CD4-positive, CD25-positive, alpha-beta regulatory T cell (primary cell): ENCODE results near the gene DENND1A. TPM values are rescaled to one million over a fixed set of nuclear protein-coding genes. Genes with fewer than 3 reads are reported as not detected.

ENCODE experiments used
- ATAC-seq, 2 donors: fragments of 150-1000 bp; cut with Tn5 transposase; one replicate each; pipeline ENCODE4 v1.10.0; 2021; ENCODE audit warnings: low read depth in 2 of 2, moderate number of reproducible peaks in 2 of 2, moderate library complexity in 1 of 2
- DNase-seq, 3 donors: peaks; one replicate each; pipeline versions ENCODE4 v3.0.0 to v3.0.0-alpha.2; 2012 to 2022; ENCODE audit warnings: mixed read lengths in 1 of 3
- H3K27ac ChIP-seq: one replicate; pipeline ENCODE4 v1.7.0; 2013; ENCODE audit warnings: mild to moderate bottlenecking, low read length; ENCODE audit not compliant: insufficient read depth, poor library complexity, severe bottlenecking
- H3K27me3 ChIP-seq: one replicate; pipeline ENCODE4 v1.7.0; 2013; ENCODE audit warnings: low read length; ENCODE audit not compliant: control insufficient read depth, insufficient read depth
- H3K36me3 ChIP-seq: one replicate; pipeline ENCODE4 v1.7.0; 2013; ENCODE audit warnings: mild to moderate bottlenecking, low read length, moderate library complexity; ENCODE audit not compliant: control insufficient read depth, insufficient read depth
- H3K4me1 ChIP-seq: 2 replicates; pipeline ENCODE4 v1.7.0; 2013; ENCODE audit warnings: mild to moderate bottlenecking, low read length; ENCODE audit not compliant: insufficient read depth, control insufficient read depth, poor library complexity, severe bottlenecking
- H3K4me3 ChIP-seq: one replicate; pipeline ENCODE4 v1.7.0; 2013; ENCODE audit warnings: low read depth, mild to moderate bottlenecking, low read length, moderate library complexity
- H3K9me3 ChIP-seq, 2 experiments: 1 replicate in 1 of 2; 2 replicates in 1 of 2; pipeline ENCODE4 v1.7.0; 2013; ENCODE audit warnings: low read length in 2 of 2, mild to moderate bottlenecking in 1 of 2, moderate library complexity in 1 of 2; ENCODE audit not compliant: control insufficient read depth in 2 of 2
- H3K27ac Mint-ChIP-seq, 3 donors: one replicate each; pipeline ENCODE4 v1.8.0; 2020 to 2022; ENCODE audit warnings: mild to moderate bottlenecking in 3 of 3, mixed read lengths in 3 of 3, moderate library complexity in 2 of 3
- H3K27me3 Mint-ChIP-seq: one replicate; pipeline ENCODE4 v1.8.0; 2022; ENCODE audit warnings: mild to moderate bottlenecking, mixed read lengths
- H3K36me3 Mint-ChIP-seq: one replicate; pipeline ENCODE4 v1.8.0; 2020; ENCODE audit warnings: mixed read lengths
- H3K4me1 Mint-ChIP-seq, 4 donors: one replicate each; pipeline ENCODE4 v1.8.0; 2020 to 2022; ENCODE audit warnings: mixed read lengths in 4 of 4, mild to moderate bottlenecking in 1 of 4
- H3K4me3 Mint-ChIP-seq, 4 donors: one replicate each; pipeline ENCODE4 v1.8.0; 2020 to 2022; ENCODE audit warnings: mild to moderate bottlenecking in 4 of 4, mixed read lengths in 4 of 4, moderate library complexity in 3 of 4
- H3K9me3 Mint-ChIP-seq, 7 donors: one replicate each; pipeline ENCODE4 v1.8.0; 2020 to 2022; ENCODE audit warnings: mixed read lengths in 7 of 7, mild to moderate bottlenecking in 3 of 7, moderate library complexity in 2 of 7
- polyA plus RNA-seq, 4 donors: library from polyadenylated mRNA; unstranded; fragments of 300-500 nt; fragmentation: Illumina TruSeq; gene quantifications; one replicate each; pipeline ENCODE4 v1.2.3, GENCODE V29; 2021
- total RNA-seq: library from RNA; stranded (reverse); gene quantifications from one replicate; pipeline ENCODE4 v1.2.3, GENCODE V29; 2022

DENND1A gene
- total and polyA plus RNA-seq, 5 donors from 2014 or later = 3.5 to 21.8 (median 4.7) TPM

DNA sequence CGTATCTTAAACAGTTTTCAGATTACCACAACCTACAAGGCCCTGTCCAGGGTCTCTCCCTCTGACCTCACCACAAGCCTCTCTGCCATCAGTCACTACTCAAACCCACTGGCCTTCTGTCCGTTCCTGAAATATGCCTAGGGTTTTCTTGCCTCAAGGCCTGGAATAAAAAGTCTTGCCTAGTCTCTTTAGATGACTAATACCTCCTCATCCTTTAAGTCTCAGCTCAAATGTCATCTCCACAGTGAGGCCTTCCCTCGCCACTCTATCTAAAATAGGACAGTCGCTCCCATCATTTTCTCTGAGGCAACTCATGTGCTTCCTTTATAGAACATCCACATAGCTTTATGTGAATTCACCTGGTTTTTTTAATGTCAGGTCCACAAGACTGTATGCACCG lies 5.2 kb downstream of the DENND1A start:
- H3K4me1 ChIP-seq = peaks cover 14% of the 10 kb centered on the region
- Mint-ChIP-seq H3K27me3 (no peaks in the 10 kb centered on the region), H3K4me3 (no peak overlapping the region), H3K4me1 (peaks cover 22 to 32% (median 27%) of the 10 kb centered on the region in 4 donors), H3K9me3 (peaks cover 0 to 6% (median 0%) of the 10 kb centered on the region in 7 donors), H3K27ac (no peak overlapping the region), H3K36me3 (peaks cover 4% of the 10 kb centered on the region)
- no peaks in the 10 kb centered on the region for H3K27me3 ChIP-seq
- ATAC-seq (no peak), DNase-seq (no peak)
- H3K36me3 ChIP-seq = no peaks in the 10 kb centered on the region
- no peak overlapping the region for H3K27ac ChIP-seq
- no peaks in the 10 kb centered on the region for H3K9me3 ChIP-seq
- H3K4me3 ChIP-seq = no peak overlapping the region

DNA sequence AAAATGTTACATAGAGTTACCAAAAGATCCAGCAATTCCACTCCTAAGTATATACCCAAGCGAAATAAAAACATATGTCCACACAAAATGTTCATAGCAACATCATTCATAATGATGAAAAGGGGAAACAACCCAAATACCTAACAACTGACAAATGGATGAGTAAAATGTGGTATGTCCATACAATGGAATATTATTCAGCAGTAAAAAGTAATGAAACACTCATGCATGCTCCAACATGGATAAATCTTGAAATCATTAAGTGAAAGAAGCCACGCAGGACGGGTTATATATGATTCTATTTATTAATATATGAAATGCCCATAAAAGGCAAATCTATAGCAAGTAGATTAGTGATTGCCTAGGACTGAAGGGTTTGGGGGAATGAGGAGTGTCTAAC lies 6.0 kb downstream of the DENND1A start:
- Histone ChIP-seq H3K9me3 (no peaks in the 10 kb centered on the region), H3K4me1 (peaks cover 8% of the 10 kb centered on the region), H3K36me3 (no peaks in the 10 kb centered on the region), H3K27ac (no peak overlapping the region), H3K4me3 (no peak overlapping the region), H3K27me3 (no peaks in the 10 kb centered on the region)
- Mint-ChIP-seq H3K27me3 (no peaks in the 10 kb centered on the region), H3K4me3 (no peak overlapping the region), H3K4me1 (peaks cover 22 to 28% (median 25%) of the 10 kb centered on the region in 4 donors), H3K36me3 (peaks cover 4% of the 10 kb centered on the region), H3K27ac (no peak overlapping the region), H3K9me3 (peaks cover 0 to 6% (median 0%) of the 10 kb centered on the region in 7 donors)
- DNase-seq (no peak), ATAC-seq (no peak)

DNA sequence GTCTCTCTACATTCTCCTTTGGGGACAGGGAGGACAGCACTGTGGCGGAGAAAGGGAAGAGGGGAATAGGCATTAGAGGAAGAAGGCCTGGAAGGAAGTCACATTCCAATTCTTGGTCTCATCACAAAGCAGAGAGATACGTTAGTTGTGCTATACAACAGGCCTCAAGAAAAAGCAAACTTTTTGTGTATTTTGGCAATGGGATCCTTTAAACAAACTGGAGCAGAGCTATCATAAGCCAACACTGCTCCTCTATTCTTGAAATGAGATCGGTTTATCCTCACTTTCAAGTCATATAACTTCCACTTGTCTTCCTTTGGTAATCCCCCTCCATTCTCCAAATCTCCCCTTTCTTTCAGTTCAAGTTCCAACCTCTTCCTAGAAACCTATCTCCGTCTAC lies 6.5 kb downstream of the DENND1A start:
- ATAC-seq (no peak), DNase-seq (no peak)
- Mint-ChIP-seq H3K4me3 (peak overlapping the region in 1 of 4 donors; percentile 19), H3K27me3 (no peaks in the 10 kb centered on the region), H3K9me3 (peaks cover 0 to 6% (median 0%) of the 10 kb centered on the region in 7 donors), H3K36me3 (peaks cover 4% of the 10 kb centered on the region), H3K27ac (peak overlapping the region in 1 of 3 donors; percentile 11), H3K4me1 (peaks cover 17 to 28% (median 20%) of the 10 kb centered on the region in 4 donors)
- no peaks in the 10 kb centered on the region for H3K36me3 ChIP-seq
- H3K9me3 ChIP-seq = no peaks in the 10 kb centered on the region
- H3K27ac ChIP-seq = no peak overlapping the region
- no peak overlapping the region for H3K4me3 ChIP-seq
- H3K27me3 ChIP-seq = no peaks in the 10 kb centered on the region
- peaks cover 3% of the 10 kb centered on the region for H3K4me1 ChIP-seq

DNA sequence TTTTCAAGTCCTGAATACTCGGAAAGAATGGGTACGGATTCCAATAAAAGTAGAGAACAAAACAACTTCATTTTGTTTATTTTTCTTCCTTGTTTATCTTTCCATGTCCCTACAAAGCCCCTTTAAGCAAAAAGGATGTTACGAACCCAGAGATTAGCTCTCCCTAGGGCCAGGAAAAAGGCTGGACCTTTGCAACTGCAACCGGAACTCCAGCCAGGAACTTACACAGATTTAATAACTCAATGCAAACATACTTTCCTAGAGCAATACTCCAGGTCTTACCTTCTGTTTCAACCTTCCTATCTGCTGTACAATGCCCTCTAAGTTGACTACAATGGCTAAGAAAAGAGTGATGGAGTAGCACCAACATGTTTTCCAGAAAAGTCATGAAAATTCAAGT lies 7.0 kb downstream of the DENND1A start:
- H3K9me3 Mint-ChIP-seq = peaks cover 0 to 6% (median 0%) of the 10 kb centered on the region in 7 donors
- no peaks in the 10 kb centered on the region for H3K27me3 Mint-ChIP-seq
- Histone ChIP-seq H3K4me1 (no peaks in the 10 kb centered on the region), H3K36me3 (no peaks in the 10 kb centered on the region), H3K4me3 (no peak overlapping the region), H3K9me3 (no peaks in the 10 kb centered on the region), H3K27ac (no peak overlapping the region), H3K27me3 (no peaks in the 10 kb centered on the region)
- ATAC-seq = no peak
- H3K36me3 Mint-ChIP-seq = peaks cover 4% of the 10 kb centered on the region
- H3K4me1 Mint-ChIP-seq = peaks cover 12 to 25% (median 15%) of the 10 kb centered on the region in 4 donors
- peak overlapping the region in 1 of 3 donors; percentile 11 for H3K27ac Mint-ChIP-seq
- DNase-seq = no peak
- H3K4me3 Mint-ChIP-seq = peak overlapping the region in 1 of 4 donors; percentile 19

DNA sequence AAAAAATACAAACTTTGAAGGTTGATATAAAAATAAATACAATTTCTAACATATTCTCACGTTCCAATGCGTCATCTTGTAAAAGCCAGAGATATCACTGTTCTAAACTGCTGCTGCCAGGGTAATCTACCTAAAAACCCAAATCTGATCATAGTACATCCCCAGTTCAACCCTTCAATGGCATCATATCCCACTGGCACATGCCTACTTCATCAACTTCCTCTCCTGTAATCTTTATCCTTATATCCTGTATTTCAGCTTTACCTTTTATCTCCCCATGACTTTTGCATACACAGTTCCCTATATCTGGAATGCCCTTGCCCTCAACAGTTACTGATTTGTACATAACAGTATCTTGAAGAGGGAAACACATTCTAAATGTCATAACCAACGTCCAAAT lies 7.5 kb downstream of the DENND1A start:
- Histone ChIP-seq H3K27me3 (no peaks in the 10 kb centered on the region), H3K27ac (no peak overlapping the region), H3K36me3 (no peaks in the 10 kb centered on the region), H3K4me1 (no peaks in the 10 kb centered on the region), H3K4me3 (no peak overlapping the region), H3K9me3 (no peaks in the 10 kb centered on the region)
- peaks cover 8 to 21% (median 10%) of the 10 kb centered on the region in 4 donors for H3K4me1 Mint-ChIP-seq
- no peak for ATAC-seq
- H3K27ac Mint-ChIP-seq = no peak overlapping the region
- peaks cover 0 to 6% (median 0%) of the 10 kb centered on the region in 7 donors for H3K9me3 Mint-ChIP-seq
- H3K27me3 Mint-ChIP-seq = no peaks in the 10 kb centered on the region
- H3K4me3 Mint-ChIP-seq = no peak overlapping the region
- no peak for DNase-seq
- peaks cover 4% of the 10 kb centered on the region for H3K36me3 Mint-ChIP-seq

DNA sequence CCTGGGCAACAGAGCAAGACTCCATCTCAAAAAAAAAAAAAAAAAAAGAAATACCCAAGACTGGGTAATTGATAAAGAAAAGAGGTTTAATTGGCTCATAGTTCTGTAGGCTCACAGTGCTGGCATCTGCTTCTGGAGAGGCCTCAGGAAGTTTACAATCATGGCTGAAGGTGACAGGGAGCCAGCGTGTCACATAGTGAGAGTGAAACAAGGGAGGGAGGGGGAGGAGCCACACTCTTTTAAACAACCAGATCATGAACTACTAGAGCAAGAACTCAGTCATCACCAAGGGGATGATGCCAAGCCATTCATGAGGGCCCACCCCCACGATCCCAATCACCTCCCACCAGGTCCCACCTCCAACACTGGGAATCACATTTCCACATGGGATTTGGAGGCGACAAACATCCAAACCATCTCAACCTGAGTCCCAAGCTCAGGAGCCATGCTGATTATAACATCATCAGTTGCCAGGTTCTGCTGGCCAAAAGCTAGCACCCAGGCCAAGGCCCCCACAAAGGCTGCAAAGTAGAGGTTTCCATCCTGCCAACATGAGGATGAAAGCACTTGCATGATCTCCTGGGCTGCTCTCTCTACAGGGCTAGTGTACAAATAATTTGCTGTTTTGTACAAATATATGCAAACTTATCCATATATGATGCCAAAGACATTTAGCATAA lies 15.3 kb downstream of the DENND1A start:
- H3K36me3 Mint-ChIP-seq = peaks cover 8% of the 10 kb centered on the region
- Histone ChIP-seq H3K36me3 (no peaks in the 10 kb centered on the region), H3K4me1 (no peaks in the 10 kb centered on the region), H3K4me3 (no peak overlapping the region), H3K9me3 (no peaks in the 10 kb centered on the region), H3K27me3 (no peaks in the 10 kb centered on the region), H3K27ac (no peak overlapping the region)
- H3K9me3 Mint-ChIP-seq = peaks cover 0 to 2% (median 0%) of the 10 kb centered on the region in 7 donors
- H3K27ac Mint-ChIP-seq = no peak overlapping the region
- no peak for ATAC-seq
- peak in 1 of 3 donors; percentile 34 for DNase-seq
- peaks cover 3 to 10% (median 4%) of the 10 kb centered on the region in 4 donors for H3K4me1 Mint-ChIP-seq
- H3K27me3 Mint-ChIP-seq = no peaks in the 10 kb centered on the region
- H3K4me3 Mint-ChIP-seq = no peak overlapping the region

DNA sequence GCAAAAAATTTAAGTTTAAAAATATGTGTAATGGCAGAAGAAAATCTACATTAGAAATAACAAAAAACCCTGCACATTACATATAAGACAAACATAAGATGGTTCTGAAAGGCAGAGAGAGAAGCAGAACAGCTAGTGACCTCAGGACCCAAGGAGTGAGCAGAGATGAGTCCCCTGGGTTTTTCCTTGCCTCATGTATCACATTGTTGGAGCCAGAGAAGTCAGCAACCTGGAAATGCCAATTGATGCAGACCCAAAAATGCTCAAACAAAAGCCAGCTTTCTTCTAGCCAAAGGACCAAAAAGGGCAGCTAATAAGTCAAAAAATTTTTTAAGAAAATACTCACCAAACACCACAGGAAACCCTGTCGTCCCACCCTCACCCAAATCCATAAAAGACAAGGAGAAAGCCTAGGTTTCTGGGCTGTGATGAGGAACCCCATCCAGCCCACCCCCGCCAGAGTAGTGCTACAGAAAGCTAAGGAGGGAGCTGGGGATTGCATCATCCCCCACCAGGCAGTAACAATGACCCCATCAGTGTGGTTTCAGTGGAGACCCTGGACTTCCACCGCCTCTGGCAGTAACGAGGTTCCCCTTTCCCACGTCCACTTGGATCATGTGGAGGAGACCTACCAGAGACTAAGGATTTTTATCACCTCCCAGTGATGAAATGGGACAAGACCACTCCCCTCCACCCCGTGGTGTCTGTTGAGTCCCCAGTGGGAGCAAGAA lies 17.6 kb downstream of the DENND1A start:
- H3K4me1 ChIP-seq = no peaks in the 10 kb centered on the region
- no peak overlapping the region for H3K27ac ChIP-seq
- Mint-ChIP-seq H3K9me3 (peaks cover 0 to 2% (median 0%) of the 10 kb centered on the region in 7 donors), H3K36me3 (peaks cover 8% of the 10 kb centered on the region), H3K4me3 (no peak overlapping the region), H3K27ac (no peak overlapping the region), H3K27me3 (no peaks in the 10 kb centered on the region), H3K4me1 (peaks cover 3 to 6% (median 4%) of the 10 kb centered on the region in 4 donors)
- DNase-seq (no peak), ATAC-seq (no peak)
- H3K4me3 ChIP-seq = no peak overlapping the region
- no peaks in the 10 kb centered on the region for H3K27me3 ChIP-seq
- no peaks in the 10 kb centered on the region for H3K36me3 ChIP-seq
- no peaks in the 10 kb centered on the region for H3K9me3 ChIP-seq
